H1 (cell line): Measurements from ENCODE around the gene NYAP2. TPM values are rescaled to one million over a fixed set of nuclear protein-coding genes. Genes with fewer than 3 reads are reported as not detected.

Source experiments
- CHD7 ChIP-seq: fragments of 300-600 bp; sonication (generic); IDR thresholded peaks from 2 replicates; pipeline ENCODE4 v1.7.1; 2012; ENCODE audit warnings: low read length, moderate library complexity, mild to moderate bottlenecking, inconsistent platforms; ENCODE audit not compliant: insufficient replicate concordance
- EZH2 ChIP-seq: fragments of 200-600 bp; sonication (generic); IDR thresholded peaks from 2 replicates; pipeline ENCODE4 v1.7.1; 2012; ENCODE audit warnings: low read depth, mild to moderate bottlenecking, moderate library complexity, low read length, inconsistent platforms; ENCODE audit not compliant: severe bottlenecking
- KDM1A ChIP-seq: fragments of 200-600, 300-600 bp; sonication (generic); IDR thresholded peaks from 2 replicates; pipeline ENCODE4 v1.7.1; 2016; ENCODE audit warnings: mild to moderate bottlenecking, low read length, borderline replicate concordance
- MAX ChIP-seq: IDR thresholded peaks from 2 replicates; pipeline ENCODE4 v1.6.1; 2012; ENCODE audit warnings: inconsistent platforms
- SIN3A ChIP-seq, 2 experiments: IDR thresholded peaks in 1 of 2; conservative IDR thresholded peaks in 1 of 2; 2 replicates each; pipeline ENCODE4 v1.6.1; 2011 to 2012; ENCODE audit warnings: low read length in 2 of 2, improper control_type of control experiment in 1 of 2, low read depth in 1 of 2, mild to moderate bottlenecking in 1 of 2
- SP2 ChIP-seq: IDR thresholded peaks from 2 replicates; pipeline ENCODE4 v1.6.1; 2012; ENCODE audit warnings: mild to moderate bottlenecking, low read length, inconsistent platforms
- TCF12 ChIP-seq: IDR thresholded peaks from 2 replicates; pipeline ENCODE4 v1.6.1; 2011; ENCODE audit warnings: low read depth, mild to moderate bottlenecking, low read length
- TEAD4 ChIP-seq: IDR thresholded peaks from 2 replicates; pipeline ENCODE4 v1.6.1; 2012; ENCODE audit warnings: low read depth, low read length, inconsistent platforms, mixed read lengths
- polyA plus RNA-seq, 7 experiments: library from polyadenylated mRNA; depleted of rRNA in 3 of 7; stranded (reverse) in 5 of 7; unstranded in 2 of 7; fragments of >200 nt in 5 of 7; fragments of 200-250 nt in 2 of 7; gene quantifications; 1 replicate in 5 of 7; 2 replicates in 1 of 7; 4 replicates in 1 of 7; pipeline versions ENCODE4 v1.2.1 to v1.2.3, GENCODE V29; 2011 to 2013; ENCODE audit warnings: missing spikeins in 2 of 7, mixed read lengths in 2 of 7
- total RNA-seq: library from RNA; stranded (reverse); fragmentation: NEBNext Ultra II Directional; extraction: Animal tissue kit (Norgen Biotek cat#: 25700); gene quantifications from 2 replicates; pipeline ENCODE4 v1.2.1, GENCODE V29; 2021

Gene NYAP2
- total and polyA plus RNA-seq, 2 of the 8 experiments (the other 6 are each of a cell fraction or from before 2014, with no cell fraction given), result not detected

GRCh38 chr2:225488743-225489142, 89.2 kb downstream of the NYAP2 start (continued):
- no peak for TF ChIP-seq CHD7
- TF ChIP-seq MAX, result no peak
- no peak for TF ChIP-seq EZH2
- TF ChIP-seq SP2, result no peak
- TF ChIP-seq KDM1A, result no peak
- TF ChIP-seq TEAD4, result no peak
- no peak for TF ChIP-seq SIN3A (conservative IDR thresholded peaks at IDR 0.05 in 1 of 2, IDR thresholded peaks at IDR 0.05 in 1 of 2; ENCODE audit: low read depth in 1 of 2, low read length in 2 of 2)
- no peak for TF ChIP-seq TCF12
